PC-3 (cell line): Measurements from ENCODE around the gene NFIX.

Experiments
- EZH2 ChIP-seq: fragments of 300-600 bp; sonication (generic); IDR thresholded peaks from one replicate; pipeline ENCODE4 v1.6.1; 2017; ENCODE audit warnings: antibody characterized with exemption, mild to moderate bottlenecking, low read length; ENCODE audit not compliant: unreplicated experiment
- TF ChIP-seq, protein P1 (sequence below): fragments of 300-600 bp; sonication (generic); conservative IDR thresholded peaks from 2 replicates; pipeline ENCODE4 v1.5.1; 2017; ENCODE audit warnings: antibody characterized with exemption, low read depth, mild to moderate bottlenecking, low read length

DNA sequence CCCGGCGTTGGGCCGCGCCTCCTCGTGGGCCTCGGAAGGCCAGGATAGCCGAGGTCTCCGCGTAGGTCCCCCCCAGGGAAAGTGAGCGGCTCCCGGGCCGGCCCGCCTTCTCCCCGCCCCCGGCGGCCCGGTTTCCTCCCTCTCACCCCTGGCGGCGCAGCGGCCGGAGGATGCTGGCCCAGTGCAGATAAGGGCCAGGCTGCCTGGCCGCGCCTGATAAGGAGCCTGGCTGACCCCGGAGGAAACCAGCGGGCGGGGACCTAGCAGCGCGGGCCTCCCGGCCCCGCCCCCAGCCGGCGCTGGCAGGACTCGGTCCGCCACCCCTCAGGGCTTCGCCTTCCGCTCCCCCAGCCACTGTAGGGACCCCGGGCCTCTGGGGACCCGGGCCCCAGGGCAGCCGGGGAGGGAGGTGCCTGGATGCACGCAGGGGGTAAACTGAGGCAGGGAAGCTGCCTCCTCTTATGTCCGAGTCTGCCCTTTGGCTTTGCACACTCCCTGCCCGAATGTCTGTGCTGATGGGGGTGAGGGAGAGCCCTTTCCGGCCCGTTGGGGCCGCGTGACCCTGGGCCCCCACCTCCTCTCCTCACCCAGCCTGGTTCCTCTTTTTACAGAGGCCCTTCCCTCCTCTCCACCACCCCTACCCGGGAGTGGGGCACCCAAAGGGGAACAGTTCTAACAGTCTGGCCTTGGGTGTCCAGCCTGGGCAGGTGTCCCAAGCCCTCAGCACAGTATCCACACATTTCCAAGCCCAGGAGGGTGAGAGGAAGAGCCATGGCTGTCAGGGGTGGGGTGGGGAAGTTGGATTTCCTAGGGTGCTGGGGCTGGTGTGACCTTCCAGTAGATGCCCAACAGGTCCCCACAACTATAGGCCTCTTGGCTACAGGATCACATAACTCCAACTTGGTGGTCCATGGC, 107.6 kb downstream of the NFIX start, which contains the start of gene LYL1:
- TF ChIP-seq, protein P1, sequence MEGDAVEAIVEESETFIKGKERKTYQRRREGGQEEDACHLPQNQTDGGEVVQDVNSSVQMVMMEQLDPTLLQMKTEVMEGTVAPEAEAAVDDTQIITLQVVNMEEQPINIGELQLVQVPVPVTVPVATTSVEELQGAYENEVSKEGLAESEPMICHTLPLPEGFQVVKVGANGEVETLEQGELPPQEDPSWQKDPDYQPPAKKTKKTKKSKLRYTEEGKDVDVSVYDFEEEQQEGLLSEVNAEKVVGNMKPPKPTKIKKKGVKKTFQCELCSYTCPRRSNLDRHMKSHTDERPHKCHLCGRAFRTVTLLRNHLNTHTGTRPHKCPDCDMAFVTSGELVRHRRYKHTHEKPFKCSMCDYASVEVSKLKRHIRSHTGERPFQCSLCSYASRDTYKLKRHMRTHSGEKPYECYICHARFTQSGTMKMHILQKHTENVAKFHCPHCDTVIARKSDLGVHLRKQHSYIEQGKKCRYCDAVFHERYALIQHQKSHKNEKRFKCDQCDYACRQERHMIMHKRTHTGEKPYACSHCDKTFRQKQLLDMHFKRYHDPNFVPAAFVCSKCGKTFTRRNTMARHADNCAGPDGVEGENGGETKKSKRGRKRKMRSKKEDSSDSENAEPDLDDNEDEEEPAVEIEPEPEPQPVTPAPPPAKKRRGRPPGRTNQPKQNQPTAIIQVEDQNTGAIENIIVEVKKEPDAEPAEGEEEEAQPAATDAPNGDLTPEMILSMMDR, result no peak
- no peak for TF ChIP-seq EZH2
